Measurements from ENCODE around the gene CIDEA.

CIDEA gene

DNA sequence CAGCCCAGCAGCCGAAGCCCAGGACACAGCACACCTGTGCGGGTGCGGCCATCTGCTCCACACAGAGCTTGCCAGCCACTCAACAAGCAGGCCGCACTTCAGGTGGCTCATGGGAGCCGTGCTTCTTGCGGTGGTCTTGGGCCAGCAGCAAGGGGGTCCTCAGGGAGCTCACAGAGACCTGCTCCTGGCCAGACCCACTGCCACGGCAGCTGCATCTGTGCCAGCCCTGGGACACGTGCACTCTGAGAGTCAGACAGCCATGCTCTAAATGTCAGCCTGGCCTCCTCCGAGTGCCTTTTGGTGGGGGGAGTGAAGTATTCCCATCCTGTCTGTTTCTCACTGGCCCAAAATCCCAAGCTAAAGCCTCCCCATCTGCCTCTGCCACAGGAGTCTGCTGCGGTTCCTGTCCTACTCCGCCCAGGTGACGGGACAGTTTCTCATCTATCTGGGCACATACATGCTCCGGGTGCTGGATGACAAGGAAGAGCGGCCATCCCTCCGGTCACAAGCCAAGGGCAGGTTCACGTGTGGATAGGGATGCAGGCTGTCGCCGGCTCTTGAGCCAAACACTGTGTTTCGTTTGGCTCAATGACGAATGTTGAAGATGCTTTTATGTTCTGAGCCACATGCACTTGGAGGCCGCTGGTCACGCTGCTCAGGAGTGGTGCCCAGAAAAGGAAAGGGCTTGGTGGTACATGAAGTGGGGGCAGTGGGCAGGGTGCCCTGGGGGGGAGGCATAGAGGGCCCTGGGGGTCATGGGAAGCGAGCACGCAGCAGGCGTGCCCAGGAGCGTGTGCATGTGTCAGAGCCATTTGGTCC, 22.8 kb downstream of the CIDEA start:
- no peak for FAIRE-seq

DNA sequence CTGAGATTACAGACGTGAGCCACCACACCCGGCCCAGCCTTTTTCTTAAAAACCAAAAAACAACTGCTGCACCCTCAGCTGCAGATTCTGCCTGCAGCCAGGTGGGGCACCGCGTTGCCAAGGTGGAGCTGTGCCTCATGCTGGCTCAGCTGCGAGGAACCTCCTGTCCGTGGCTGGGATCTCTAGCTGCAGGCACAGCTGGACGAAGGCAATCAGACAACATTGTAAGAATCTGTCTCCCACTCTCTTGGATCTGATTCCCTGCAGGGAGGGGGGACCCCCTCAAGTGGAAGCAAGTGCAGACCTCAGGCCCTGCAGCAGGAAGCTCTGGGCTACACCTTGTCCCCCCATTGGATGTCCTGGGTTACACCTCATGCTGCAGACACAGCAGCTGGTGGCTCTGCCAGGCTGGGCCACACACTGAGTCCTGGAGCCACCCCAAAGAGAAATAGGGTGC, 24.1 kb downstream of the CIDEA start:
- FAIRE-seq: no peak

DNA sequence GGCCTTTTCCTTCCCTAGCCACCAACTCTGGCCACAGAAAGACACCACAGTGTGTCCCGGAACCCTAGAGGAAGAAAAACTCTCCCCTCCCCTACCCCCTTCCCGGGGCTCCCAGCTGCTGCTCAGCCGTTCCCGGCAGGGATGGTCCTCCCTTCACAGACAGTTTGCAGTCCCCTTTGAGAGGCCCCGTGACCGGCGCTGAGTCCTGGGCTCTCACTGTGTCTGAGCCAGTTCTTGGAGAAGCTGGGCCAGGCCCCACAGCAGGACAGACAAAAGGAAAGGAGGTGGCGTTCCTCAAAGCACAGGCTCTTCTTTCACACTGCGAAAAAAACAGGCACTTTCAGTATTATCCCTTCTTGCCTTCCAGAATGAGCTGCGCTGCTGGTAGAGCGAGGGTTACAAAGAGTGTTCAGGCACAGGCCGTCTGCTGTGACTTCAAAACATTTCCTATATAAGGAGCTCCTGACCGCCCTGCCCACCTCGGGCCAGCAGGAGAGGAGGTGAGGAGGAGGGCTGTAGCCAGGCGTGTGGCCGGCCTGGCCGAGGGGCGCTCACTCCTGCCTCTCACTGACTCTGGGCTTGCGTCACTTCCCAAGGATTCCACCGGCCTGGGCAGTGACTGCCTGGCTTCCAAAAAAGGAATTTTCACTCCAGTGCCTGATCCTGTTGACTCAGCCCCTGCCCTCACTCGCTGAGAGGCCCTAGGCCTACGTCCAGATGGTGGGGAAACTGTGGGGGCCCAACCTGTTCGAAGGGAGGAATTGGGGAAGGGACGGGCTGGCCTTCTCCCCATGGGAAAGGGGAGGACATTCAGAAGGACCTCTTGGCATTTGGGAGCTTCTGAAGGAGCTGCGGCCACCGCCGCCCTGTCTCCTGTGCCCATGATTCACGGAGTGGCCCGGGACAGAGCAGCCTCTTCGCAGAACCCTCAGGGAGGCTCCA, 24.9 kb downstream of the CIDEA start:
- FAIRE-seq: peak; percentile 66

DNA sequence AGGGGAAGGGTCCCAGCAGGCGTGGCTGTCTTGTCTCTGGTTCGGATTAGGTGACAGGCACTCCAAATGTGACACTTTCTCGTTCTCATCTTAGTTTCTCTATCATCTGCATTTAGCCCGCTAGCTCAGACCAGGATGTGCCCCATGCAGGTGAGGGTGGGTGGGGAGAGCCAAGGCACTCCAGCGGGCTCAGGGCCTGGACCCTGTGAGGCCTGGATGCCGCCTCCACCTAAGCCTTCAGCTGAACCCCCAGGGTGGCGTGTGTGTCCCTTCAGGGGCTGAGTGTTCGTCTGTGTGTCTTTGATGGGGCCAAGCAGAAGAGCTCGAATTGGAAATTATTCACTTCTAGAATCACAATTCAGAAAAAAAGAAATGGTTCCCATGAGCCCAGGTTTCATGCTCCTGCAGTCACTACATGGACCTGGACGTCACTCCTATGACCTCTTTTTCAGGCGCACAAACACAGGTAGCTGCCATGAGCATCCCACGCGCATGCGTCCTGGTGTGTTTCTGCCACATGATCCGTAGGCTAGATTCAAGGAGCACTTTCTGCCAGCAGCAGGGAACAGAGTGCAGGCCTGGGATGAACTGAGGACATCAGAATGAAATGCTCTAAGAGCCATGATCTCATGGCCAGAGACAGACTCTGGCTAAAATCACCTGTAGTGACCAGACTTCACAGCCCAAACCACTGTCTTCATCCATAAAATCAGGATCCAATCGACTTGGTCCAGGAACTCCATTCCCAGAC, 25.8 kb downstream of the CIDEA start:
- no peak for FAIRE-seq

DNA sequence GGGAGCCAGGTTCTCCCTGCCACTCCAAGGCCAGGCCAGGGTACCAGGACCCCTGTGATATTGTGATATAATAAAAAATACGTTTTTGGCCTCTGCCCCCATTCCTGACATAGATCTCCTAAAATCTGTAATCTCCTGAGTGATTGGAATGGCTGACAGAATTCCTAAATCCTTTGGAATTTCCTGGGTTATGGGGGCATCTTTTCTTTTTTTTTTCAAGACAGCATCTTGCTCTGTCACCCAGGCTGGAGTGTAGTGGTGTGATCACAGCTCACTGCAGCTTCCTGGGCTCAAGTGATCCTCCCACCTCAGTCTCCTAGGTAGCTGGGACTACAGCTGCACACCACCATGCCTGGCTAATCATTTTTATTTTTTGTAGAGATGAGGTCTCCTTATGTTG, 27.7 kb downstream of the CIDEA start:
- FAIRE-seq: no peak

DNA sequence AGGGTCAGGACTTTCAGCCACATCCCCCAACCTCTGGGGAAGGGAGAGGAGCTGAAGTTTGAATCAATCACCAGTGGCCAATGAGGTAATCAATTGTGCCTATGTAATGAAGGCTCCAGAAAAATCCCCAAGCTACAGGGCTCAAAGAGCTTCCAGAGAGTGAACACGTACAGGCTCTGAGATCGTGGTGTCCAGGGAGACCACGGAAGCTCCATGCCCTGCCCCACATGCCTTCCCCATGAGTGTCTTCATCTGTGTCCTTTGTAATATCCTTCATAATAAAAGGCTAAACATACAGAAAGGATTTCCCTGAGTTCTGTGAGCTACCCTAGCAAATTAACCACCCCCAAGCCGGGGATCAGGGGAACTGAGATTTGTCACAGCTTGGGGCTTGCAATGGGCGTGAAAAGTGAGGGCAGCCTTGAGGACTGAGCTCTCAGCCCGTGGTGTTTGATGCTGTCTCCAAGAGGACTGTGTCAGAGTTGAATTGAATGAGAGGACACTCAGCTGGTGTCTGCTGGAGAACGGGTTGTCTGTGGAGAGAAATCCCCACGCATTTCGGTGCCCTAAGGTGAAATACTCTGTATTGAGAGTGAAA, 28.4 kb downstream of the CIDEA start:
- no peak for FAIRE-seq

DNA sequence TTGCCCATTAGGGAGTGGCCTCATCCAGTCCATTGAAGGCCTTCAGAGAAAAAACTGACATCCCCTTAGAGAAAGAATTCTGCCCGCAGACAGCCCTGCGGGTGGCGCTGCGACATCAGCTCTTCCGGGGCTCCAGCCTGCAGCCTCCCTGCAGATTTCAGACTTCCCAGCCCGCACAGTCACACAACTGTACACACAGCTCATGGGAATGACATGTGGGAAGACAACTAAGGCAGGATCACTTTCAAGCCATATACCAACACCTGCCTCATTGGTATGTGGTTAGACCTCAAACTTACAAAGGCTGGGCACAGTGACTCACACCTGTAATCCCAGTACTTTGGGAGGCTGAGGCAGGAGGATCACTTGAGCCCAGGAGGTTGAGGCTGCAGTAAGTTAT, 29.1 kb downstream of the CIDEA start:
- FAIRE-seq: no peak

- no peak for FAIRE-seq
Observed at GRCh38 chr18:12283666-12284065, 29.5 kb downstream of the CIDEA start.

- FAIRE-seq: no peak
Observed at GRCh38 chr18:12287131-12287681, 33.0 kb downstream of the CIDEA start.

GRCh38 chr18:12287684-12288402, 33.7 kb downstream of the CIDEA start:
- FAIRE-seq: no peak

- no peak for FAIRE-seq
Observed at GRCh38 chr18:12288403-12288755, 34.2 kb downstream of the CIDEA start.

GRCh38 chr18:12290086-12290485, 35.9 kb downstream of the CIDEA start:
- FAIRE-seq: no peak

DNA sequence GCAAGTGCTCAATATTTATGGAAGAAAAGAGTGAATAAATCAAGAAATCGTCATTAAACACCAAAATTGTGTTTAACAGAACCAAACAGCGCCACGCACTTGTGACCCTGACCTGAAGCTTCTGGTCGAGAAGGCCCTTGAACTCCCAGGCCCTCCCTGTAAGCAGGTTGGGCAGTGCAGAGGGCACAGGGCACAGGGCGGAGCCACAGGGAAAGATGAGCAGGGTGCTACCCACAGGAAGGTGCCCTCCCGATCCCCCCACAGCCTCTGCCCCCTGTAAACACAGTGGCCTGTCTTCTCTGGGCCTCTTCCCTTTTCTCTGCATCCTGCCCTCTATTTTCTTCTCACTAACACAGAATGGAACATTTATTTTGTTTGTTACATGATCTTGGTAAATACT, 37.0 kb downstream of the CIDEA start:
- FAIRE-seq: no peak

DNA sequence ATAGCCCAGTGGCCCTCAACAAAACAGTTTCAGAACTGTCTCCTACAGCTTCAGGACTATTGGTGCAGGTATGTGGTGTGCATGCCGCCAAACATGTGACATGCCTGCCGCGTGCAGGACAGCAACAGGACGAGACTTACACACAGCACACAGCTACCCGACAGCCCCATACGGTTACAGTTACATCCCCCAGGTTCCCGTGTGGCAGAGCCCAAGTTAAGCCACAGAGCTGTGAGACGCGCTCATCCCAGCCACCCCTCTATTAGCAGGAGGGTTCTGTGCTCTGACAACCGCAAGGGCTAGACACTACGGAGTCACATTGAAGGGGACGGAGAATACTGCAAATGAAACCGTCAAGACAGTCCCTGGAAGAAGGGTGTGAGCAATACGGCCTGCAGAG, 37.5 kb downstream of the CIDEA start:
- FAIRE-seq: no peak

DNA sequence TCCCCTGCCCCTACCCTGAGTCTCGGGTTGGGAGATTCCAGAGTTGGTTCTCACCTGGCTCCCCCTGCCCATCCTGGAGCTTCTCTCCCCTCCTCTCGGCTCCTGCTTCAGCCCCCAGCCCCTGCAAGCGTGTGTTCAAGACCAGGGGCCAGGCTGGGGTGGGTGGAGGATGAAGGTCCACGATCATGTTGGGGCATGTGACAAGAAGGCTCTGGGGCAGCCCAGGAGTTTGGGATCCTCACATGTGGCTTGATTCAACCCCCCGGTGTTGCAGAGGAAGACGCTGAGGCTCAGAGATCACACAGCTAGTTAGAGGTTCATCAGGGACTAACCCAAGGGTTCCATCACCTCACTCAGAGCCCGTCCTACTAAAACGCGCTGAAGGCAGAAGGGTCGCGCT, 39.7 kb downstream of the CIDEA start:
- no peak for FAIRE-seq

GRCh38 chr18:12295389-12296086, 41.4 kb downstream of the CIDEA start:
- FAIRE-seq: no peak

DNA sequence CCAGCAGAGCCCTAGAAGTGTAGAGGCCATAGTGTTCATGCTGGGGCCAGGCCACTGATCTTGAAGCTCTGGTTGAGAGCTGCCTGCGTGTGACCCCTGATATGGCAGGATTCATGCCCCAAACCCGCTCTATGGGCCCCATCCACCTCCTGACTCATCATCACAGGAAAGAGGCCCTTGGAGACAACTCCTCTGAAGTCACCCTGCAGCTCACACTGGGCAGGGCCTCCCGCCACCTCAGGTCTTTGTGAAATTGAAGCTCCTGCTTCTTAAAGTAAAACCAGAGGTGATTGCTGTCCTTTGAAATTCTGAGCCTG, 41.9 kb downstream of the CIDEA start:
- FAIRE-seq: no peak

GRCh38 chr18:12296457-12296856, 42.3 kb downstream of the CIDEA start:
- FAIRE-seq: no peak

- no peak for FAIRE-seq
Observed at GRCh38 chr18:12299862-12300261, 45.7 kb downstream of the CIDEA start.

GRCh38 chr18:12301263-12302005, 47.3 kb downstream of the CIDEA start:
- no peak for FAIRE-seq
